ENCODE data around the gene ITPRID2. TPM values are rescaled to one million over a fixed set of nuclear protein-coding genes. Genes with fewer than 3 reads are reported as not detected.

The ITPRID2 gene
- total and polyA plus RNA-seq, 2 of the 8 experiments (the other 6 are each of a cell fraction or from before 2014, with no cell fraction given) = 1.9 to 12.6 TPM

DNA sequence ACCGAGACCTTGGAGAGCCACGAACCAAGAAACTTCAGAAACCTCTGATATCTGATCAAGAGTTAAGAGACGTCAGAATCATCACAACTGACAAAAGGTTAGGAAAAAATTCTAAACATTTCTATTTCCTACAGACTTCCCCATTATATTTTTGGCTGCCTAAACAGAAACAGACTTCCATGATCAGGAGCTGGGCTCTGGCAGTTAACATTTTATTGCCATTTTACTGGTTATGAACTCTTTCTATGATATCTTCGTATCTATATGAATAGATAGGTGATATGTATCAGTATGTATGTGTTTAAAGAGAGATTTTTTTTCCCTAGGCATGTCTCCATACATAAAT lies 63.0 kb downstream of the ITPRID2 start:
- H3K79me2 ChIP-seq (ENCODE audit: control insufficient read depth in 1 of 2, insufficient read depth in 2 of 2, low read length in 2 of 2) = no peaks in the 10 kb centered on the region
- no peak overlapping the region for H3K23ac ChIP-seq (ENCODE audit: insufficient read length)
- H3K9me3 ChIP-seq (ENCODE audit: insufficient read depth in 2 of 2, low read depth in 1 of 2, low read length in 1 of 2) = no peaks in the 10 kb centered on the region
- peak overlapping the region in 1 of 2 experiments; percentile 39; a peak in 1 of 4 replicates for H3K4me2 ChIP-seq (ENCODE audit: insufficient read depth in 1 of 2, low read depth in 2 of 2, low read length in 2 of 2)
- 43% methylated on average over 4 of the region's 4 CpGs; no CpG with 5 or more reads in 1 of the 2 experiments for WGBS, 2 experiments (ENCODE audit: extremely low coverage in 1 of 2, insufficient coverage in 1 of 2, insufficient read length in 1 of 2, insufficient replicate concordance in 2 of 2, low coverage in 1 of 2, low lambda C conversion rate in 2 of 2, missing lambda C conversion rate in 1 of 2)
- H3K4me1 ChIP-seq (replicated peaks in 1 of 4; ENCODE audit: control insufficient read depth in 3 of 4, insufficient read depth in 4 of 4, low read length in 3 of 4) = no peaks in the 10 kb centered on the region
- no peak overlapping the region for H2BK12ac ChIP-seq (ENCODE audit: low read depth, low read length)
- POLR2A ChIA-PET (ENCODE audit: partially characterized antibody) = no interaction called here
- CTCF ChIA-PET (ENCODE audit: partially characterized antibody) = interaction anchor here (0.6 to 2.0 kb wide), 13 partner anchors 15 to 843 kb away, joined by 3 to 13 read pairs (median 3); partner anchors contain the start of gene PPP1R1C
- no peaks in the 10 kb centered on the region for H3K36me3 ChIP-seq (ENCODE audit: control insufficient read depth in 2 of 4, insufficient read depth in 4 of 4, low read length in 3 of 4)
- H3K56ac ChIP-seq (replicated peaks; ENCODE audit: insufficient read length, low read depth, low read length) = no peak overlapping the region
- TF ChIP-seq TEAD4 (IDR thresholded peaks at IDR 0.05; ENCODE audit: low read depth, low read length) (no peak), KDM4A (IDR thresholded peaks at IDR 0.05; ENCODE audit: low read depth, low read length, severe bottlenecking) (no peak), KDM5A (IDR thresholded peaks at IDR 0.05; ENCODE audit: low read length) (no peak), SP1 (IDR thresholded peaks at IDR 0.05; ENCODE audit: low read depth, low read length) (no peak), RNF2 (IDR thresholded peaks at IDR 0.05; ENCODE audit: borderline replicate concordance, low read depth, low read length, missing control alignments, poor library complexity, severe bottlenecking) (no peak), SP4 (IDR thresholded peaks at IDR 0.05; ENCODE audit: low read length) (no peak), GTF2F1 (IDR thresholded peaks at IDR 0.05; ENCODE audit: borderline replicate concordance, low read depth, low read length) (no peak), FOSL1 (IDR thresholded peaks at IDR 0.05; ENCODE audit: insufficient read depth, low read depth, low read length) (no peak), GABPA (IDR thresholded peaks at IDR 0.05; ENCODE audit: borderline replicate concordance, insufficient read depth, low read length) (no peak)
- TF ChIP-seq, protein P1, sequence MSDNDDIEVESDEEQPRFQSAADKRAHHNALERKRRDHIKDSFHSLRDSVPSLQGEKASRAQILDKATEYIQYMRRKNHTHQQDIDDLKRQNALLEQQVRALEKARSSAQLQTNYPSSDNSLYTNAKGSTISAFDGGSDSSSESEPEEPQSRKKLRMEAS (IDR thresholded peaks at IDR 0.05) = no peak
- no peak overlapping the region for H2AK5ac ChIP-seq (ENCODE audit: low read depth, low read length)
- H3K4ac ChIP-seq (replicated peaks; ENCODE audit: insufficient read length, low read depth, low read length) = no peak overlapping the region
- no peaks in the 10 kb centered on the region for H4K20me1 ChIP-seq (replicated peaks in 1 of 2; ENCODE audit: control insufficient read depth in 1 of 2, insufficient read depth in 2 of 2, low read length in 2 of 2)
- no peak overlapping the region for H2BK5ac ChIP-seq (ENCODE audit: low read depth, low read length)
- no peak overlapping the region for H2BK15ac ChIP-seq (ENCODE audit: low read length)
- no peak overlapping the region for H3K14ac ChIP-seq (ENCODE audit: insufficient read length)
- FAIRE-seq = no peak
- H3K27me3 ChIP-seq (replicated peaks in 1 of 4; ENCODE audit: control insufficient read depth in 3 of 4, extremely low read depth in 1 of 4, insufficient read depth in 3 of 4, low read length in 3 of 4) = peaks cover 0 to 2% (median 0%) of the 10 kb centered on the region in 4 experiments; a peak in 1 of 7 replicates
- no peak overlapping the region for H4K8ac ChIP-seq (ENCODE audit: extremely low read depth, insufficient read depth, low read length)
- H2BK120ac ChIP-seq (replicated peaks; ENCODE audit: low read depth, low read length) = no peak overlapping the region
- peak overlapping the region; percentile 83; the same call in 1 of the 2 replicates for H2AFZ ChIP-seq (ENCODE audit: low read length)
- no peak overlapping the region for H4K91ac ChIP-seq (replicated peaks; ENCODE audit: insufficient read length, low read length)
- no peak overlapping the region for H3K9ac ChIP-seq (replicated peaks in 1 of 4; ENCODE audit: extremely low read depth in 1 of 4, low read depth in 3 of 4, low read length in 3 of 4)
- peak overlapping the region in 2 of 4 experiments; percentile 6 to 61; a peak in 2 of 8 replicates for H3K4me3 ChIP-seq (ENCODE audit: extremely low read depth in 1 of 4, insufficient read depth in 2 of 4, low read depth in 3 of 4, low read length in 4 of 4)
- H2BK20ac ChIP-seq (ENCODE audit: low read length) = no peak overlapping the region
- no peak for DNase-seq (ENCODE audit: low read depth in 1 of 2, low spot score in 2 of 2)
- H3K23me2 ChIP-seq (ENCODE audit: low read depth, low read length) = no peaks in the 10 kb centered on the region
- H3K79me1 ChIP-seq (ENCODE audit: low read depth, low read length) = no peaks in the 10 kb centered on the region
- H4K5ac ChIP-seq (ENCODE audit: insufficient read length, low read depth, low read length) = no peak overlapping the region
- H3K27ac ChIP-seq (ENCODE audit: low read depth, low read length) = no peak overlapping the region
- H3K18ac ChIP-seq (ENCODE audit: extremely low read depth, low read length) = no peak overlapping the region

All from H1 (cell line).